ENCODE results near the gene RFPL2.
"Not testable (repeated sequence)": the region's sequence is repeated elsewhere in the genome, so short reads cannot be mapped to it uniquely, and the experiment has no call there.

The RFPL2 gene

GRCh38 chr22:32160411-32160810 lies 44.5 kb downstream of the RFPL2 start:
- not testable (repeated sequence) for DNase-seq

DNA sequence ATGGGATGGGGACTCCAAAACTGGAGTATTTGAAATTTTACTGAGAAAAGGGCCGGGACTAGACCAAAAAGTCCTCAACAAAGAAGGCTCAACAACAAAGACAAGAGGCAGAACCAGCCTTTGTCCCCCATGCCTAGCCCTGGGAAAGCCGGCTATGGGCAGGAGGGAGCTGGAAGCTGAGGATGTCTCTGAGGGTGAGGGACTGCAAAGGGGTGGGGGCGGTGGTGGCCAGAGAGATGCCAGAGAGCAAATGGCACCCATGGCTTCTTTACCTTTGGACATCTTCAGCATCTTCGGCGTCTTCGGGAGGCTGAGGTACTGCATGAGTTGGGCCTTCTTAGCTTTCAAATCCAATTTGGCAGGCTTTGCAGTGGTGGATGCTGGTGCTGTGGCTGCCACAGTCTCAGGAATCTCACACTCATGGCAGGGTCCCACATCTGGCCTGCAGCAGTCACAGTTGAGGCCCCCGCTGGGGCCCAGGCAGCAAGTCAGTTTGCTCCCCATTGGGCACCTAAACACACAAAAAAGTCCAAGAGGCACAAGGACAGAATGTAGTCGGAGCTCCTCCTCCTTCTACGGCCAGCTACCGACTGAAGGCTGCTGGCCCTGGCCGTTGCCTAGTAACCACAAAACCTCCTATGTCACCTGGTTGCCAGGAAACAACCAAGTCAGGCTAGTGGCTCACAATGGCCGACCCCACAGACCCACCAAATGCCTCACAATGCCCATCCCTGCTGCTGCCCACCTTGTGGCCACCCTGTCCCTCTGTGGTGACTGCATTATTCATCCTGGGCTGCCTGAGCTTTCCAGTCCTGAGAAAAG lies 46.0 kb downstream of the RFPL2 start, which contains the start of gene C22orf42:
TSS of gene C22orf42 (minus strand) at position 592 of the 822 bp plus-strand sequence. CDS start at position 504, 88 bp downstream.
- no peak for DNase-seq

GRCh38 chr22:32157632-32158031 lies 47.2 kb downstream of the RFPL2 start:
- not testable (repeated sequence) for DNase-seq

- not testable (repeated sequence) for DNase-seq
These were observed 50.1 kb downstream of the RFPL2 start for GRCh38 chr22:32154727-32155126.

- peak; percentile 38 to 50 for DNase-seq
These were observed 53.2 kb downstream of the RFPL2 start for GRCh38 chr22:32151641-32152040.

DNA sequence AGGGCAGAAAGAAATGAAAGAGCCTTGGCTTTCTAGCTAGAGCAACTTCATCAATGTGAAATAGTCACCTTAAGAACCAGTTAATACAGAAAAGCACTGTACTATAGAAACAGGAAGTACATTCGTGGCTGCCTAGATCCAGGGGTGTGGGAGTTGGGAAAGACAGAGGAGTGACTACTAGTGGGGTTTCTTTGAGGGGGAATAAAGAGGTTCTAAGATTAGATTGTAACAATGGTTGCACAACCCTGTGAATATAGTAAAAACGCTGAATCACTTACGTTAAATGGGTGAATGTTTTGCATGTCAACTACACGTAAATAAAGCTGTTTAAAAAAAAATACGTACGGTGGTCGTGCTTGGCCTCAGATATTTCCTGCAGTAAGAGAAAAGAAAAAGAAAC lies 54.2 kb downstream of the RFPL2 start:
- peak; percentile 29 to 48 for DNase-seq

- not testable (repeated sequence) for DNase-seq
These were observed 56.5 kb downstream of the RFPL2 start for GRCh38 chr22:32148372-32148771.

- not testable (repeated sequence) for DNase-seq
These were observed 57.7 kb downstream of the RFPL2 start for GRCh38 chr22:32147128-32147527.

DNA sequence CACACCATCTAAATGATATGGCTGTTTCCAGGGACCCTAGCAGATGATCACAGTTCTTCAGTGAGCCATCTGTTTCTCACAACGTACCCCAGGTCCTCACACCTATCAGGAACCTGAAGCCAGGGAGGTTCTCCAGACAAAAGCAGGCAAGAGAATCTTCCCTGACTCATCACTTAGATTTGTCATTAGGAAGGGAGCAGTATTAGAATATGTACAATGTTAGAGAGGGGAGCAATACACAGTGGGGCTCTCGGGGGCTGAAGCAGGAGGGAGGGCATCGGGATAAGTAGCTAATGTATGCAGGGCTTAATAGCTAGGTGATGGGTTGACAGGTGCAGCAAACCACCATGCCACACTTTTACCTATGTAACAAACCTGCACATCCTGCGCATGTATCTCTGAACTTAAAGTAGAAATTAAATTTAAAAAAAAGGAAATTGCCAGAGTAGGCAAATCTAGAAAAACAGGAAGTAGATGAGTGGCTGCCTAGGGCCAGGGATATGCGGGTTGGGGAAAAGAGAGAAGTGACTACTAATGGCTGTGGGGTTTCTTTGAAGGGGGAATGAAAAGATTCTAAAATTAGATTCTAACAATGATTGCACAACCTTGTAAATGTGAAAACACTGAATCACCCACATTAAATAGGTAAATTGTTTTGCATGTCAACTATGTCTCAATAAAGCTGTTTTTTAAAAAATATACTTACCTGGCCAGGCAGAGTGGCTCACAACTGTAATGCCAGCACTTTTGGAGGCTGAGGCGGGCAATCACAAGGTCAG lies 60.2 kb downstream of the RFPL2 start:
- peak; percentile 94 to 95 for DNase-seq

- DNase-seq = no peak
These were observed 62.3 kb downstream of the RFPL2 start for GRCh38 chr22:32142600-32142999.

DNA sequence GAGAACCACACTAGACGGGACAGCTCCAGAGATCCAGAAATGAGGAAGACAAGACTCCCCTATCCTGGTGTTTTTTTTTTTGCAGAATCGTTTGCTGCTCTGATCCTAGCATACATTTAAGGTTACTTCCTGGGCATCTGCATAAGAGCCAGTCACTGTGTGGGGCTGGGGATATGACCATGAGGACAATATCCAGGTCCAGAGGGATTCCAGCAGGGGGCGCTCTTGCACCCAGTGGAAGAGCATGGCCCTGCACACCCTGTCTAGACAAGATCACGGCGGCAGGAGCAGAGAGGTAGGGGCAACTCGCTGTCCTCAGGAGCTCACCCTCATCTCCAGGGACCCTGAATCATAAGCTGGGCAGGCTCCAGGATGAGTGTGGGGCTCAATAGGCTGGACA lies 64.2 kb downstream of the RFPL2 start:
- not testable (repeated sequence) for DNase-seq

Measured in AML-193 (cell line).